SK-N-SH (cell line): ENCODE measurements around the gene POLD3. TPM values are rescaled to one million over a fixed set of nuclear protein-coding genes. Genes with fewer than 3 reads are reported as not detected.
A peak's percentile ranks its signal among the peaks of the same experiment; 100 is the strongest.

Experiments
- CTCF ChIA-PET: fragments of 300-600, 350-600 bp; formaldehyde crosslinking; extraction: SDS; loops from one replicate; lab custom pipeline; 2021; lab: Yijun Ruan, JAX
- POLR2A ChIA-PET: fragments of 350-600 bp; sonication (Branson Sonifier 250); formaldehyde crosslinking; extraction: SDS; loops from one replicate; lab custom pipeline; 2020; ENCODE audit warnings: antibody characterized with exemption, inconsistent platforms; lab: Yijun Ruan, JAX
- DNase-seq: peaks from one replicate; pipeline ENCODE4 v3.0.0; 2012
- H2AFZ ChIP-seq: fragments of 200-600 bp; sonication (generic); 2 replicates; pipeline ENCODE4 v1.8.1; 2016; ENCODE audit warnings: antibody characterized with exemption, mild to moderate bottlenecking, low read depth
- H3F3A ChIP-seq: fragments of 200-600 bp; sonication (generic); replicated peaks from 2 replicates; pipeline ENCODE3; 2016; ENCODE audit warnings: antibody characterized with exemption, mild to moderate bottlenecking; ENCODE audit not compliant: insufficient read depth
- H3K27ac ChIP-seq, 2 experiments: fragments of 200-500 bp in 1 of 2; fragments of 200-600 bp in 1 of 2; sonication (Bioruptor generic) in 1 of 2; sonication (generic), shearing (Covaris generic) in 1 of 2; 2 replicates each; pipeline versions ENCODE4 v1.5.1 to v1.6.1; 2014 to 2016; ENCODE audit warnings: low read depth in 2 of 2, inconsistent platforms in 1 of 2, low read length in 1 of 2, mild to moderate bottlenecking in 1 of 2, mixed read lengths in 1 of 2
- H3K27me3 ChIP-seq: fragments of 200-600 bp; sonication (generic), shearing (Covaris generic); 2 replicates; pipeline ENCODE4 v1.6.1; 2016; ENCODE audit warnings: mixed run types; ENCODE audit not compliant: insufficient read depth
- H3K36me3 ChIP-seq, 2 experiments: fragments of 200-500 bp in 1 of 2; fragments of 200-600 bp in 1 of 2; sonication (Bioruptor generic) in 1 of 2; sonication (generic) in 1 of 2; replicated peaks in 1 of 2; 2 replicates each; pipeline versions ENCODE3 to v1.5.1; 2014 to 2016; ENCODE audit warnings: low read length in 1 of 2, mild to moderate bottlenecking in 1 of 2; ENCODE audit not compliant: insufficient read depth in 2 of 2, control insufficient read depth in 1 of 2
- H3K4me1 ChIP-seq, 2 experiments: fragments of 200-500 bp in 1 of 2; fragments of 200-600 bp in 1 of 2; sonication (Bioruptor generic) in 1 of 2; sonication (generic), shearing (Covaris generic) in 1 of 2; 2 replicates each; pipeline versions ENCODE4 v1.5.1 to v1.6.1; 2014 to 2016; ENCODE audit warnings: low read depth in 1 of 2, low read length in 1 of 2, mixed run types in 1 of 2; ENCODE audit not compliant: insufficient read depth in 2 of 2, control insufficient read depth in 1 of 2
- H3K4me2 ChIP-seq: fragments of 200-600 bp; sonication (generic), shearing (Covaris generic); 2 replicates; pipeline ENCODE4 v1.6.1; 2017; ENCODE audit warnings: mixed run types
- H3K4me3 ChIP-seq, 2 experiments: fragments of 200-500 bp in 1 of 2; fragments of 200-600 bp in 1 of 2; sonication (Bioruptor generic) in 1 of 2; sonication (generic), shearing (Covaris generic) in 1 of 2; 2 replicates each; pipeline versions ENCODE4 v1.5.1 to v1.8.1; 2014 to 2016; ENCODE audit warnings: low read depth in 2 of 2, inconsistent platforms in 1 of 2, low read length in 1 of 2, mild to moderate bottlenecking in 1 of 2, mixed read lengths in 1 of 2, moderate library complexity in 1 of 2
- H3K79me2 ChIP-seq: fragments of 200-600 bp; sonication (generic); 2 replicates; pipeline ENCODE4 v1.8.1; 2017; ENCODE audit warnings: mild to moderate bottlenecking; ENCODE audit not compliant: insufficient read depth
- H3K9ac ChIP-seq: fragments of 200-600 bp; sonication (generic); 2 replicates; pipeline ENCODE4 v1.6.1; 2017; ENCODE audit warnings: mixed run types
- H3K9me2 ChIP-seq: fragments of 200-600 bp; sonication (generic); 2 replicates; pipeline ENCODE4 v1.6.1; 2017; ENCODE audit warnings: mixed run types
- H3K9me3 ChIP-seq: fragments of 200-600 bp; sonication (generic); 2 replicates; pipeline ENCODE4 v1.6.1; 2017; ENCODE audit warnings: mixed run types, mild to moderate bottlenecking, moderate library complexity
- H4K20me1 ChIP-seq: fragments of 200-600 bp; sonication (generic); 2 replicates; pipeline ENCODE4 v1.6.1; 2017; ENCODE audit warnings: mild to moderate bottlenecking, mixed run types; ENCODE audit not compliant: insufficient read depth
- CTCF ChIP-seq: fragments of 200-600 bp; sonication (generic); IDR thresholded peaks from 2 replicates; pipeline ENCODE4 v1.6.1; 2017; ENCODE audit warnings: antibody characterized with exemption, mild to moderate bottlenecking, moderate library complexity
- ELF1 ChIP-seq: IDR thresholded peaks from 2 replicates; pipeline ENCODE4 v1.4.0; 2012
- EP300 ChIP-seq, 2 experiments: IDR thresholded peaks; 2 replicates each; pipeline versions ENCODE4 v1.4.0 to v1.6.1; 2012; ENCODE audit warnings: borderline replicate concordance in 1 of 2, low read depth in 1 of 2, low read length in 1 of 2
- JUND ChIP-seq: IDR thresholded peaks from 2 replicates; pipeline ENCODE4 v1.4.0; 2012
- NFIC ChIP-seq: IDR thresholded peaks from 2 replicates; pipeline ENCODE4 v1.4.0; 2012; ENCODE audit warnings: borderline replicate concordance
- RAD21 ChIP-seq: IDR thresholded peaks from 2 replicates; pipeline ENCODE4 v1.6.1; 2012; ENCODE audit warnings: mild to moderate bottlenecking, low read length
- TAF1 ChIP-seq: IDR thresholded peaks from 2 replicates; pipeline ENCODE4 v1.6.1; 2012; ENCODE audit warnings: low read depth, mild to moderate bottlenecking, low read length, moderate library complexity, borderline replicate concordance
- WGBS: methylation state at CpG from one replicate; pipeline ENCODE4 v1.1.6; 2017; ENCODE audit warnings: low lambda C conversion rate; 5-methylcytosine and 5-hydroxymethylcytosine counted together
- polyA plus RNA-seq, 3 experiments: library from polyadenylated mRNA; depleted of rRNA; stranded (reverse); fragments of >200 nt; gene quantifications; 2 replicates each; pipeline ENCODE4 v1.2.3, GENCODE V29; 2012

The POLD3 gene
- polyA plus RNA-seq, 1 of the 3 experiments (the other 2 are of a cell fraction): 7.9 TPM

GRCh38 chr11:74592063-74592440 is 330 bp upstream of the POLD3 start:
- Histone ChIP-seq H2AFZ (peak overlapping the region; percentile 94), H3K27ac (peak overlapping the region; percentile 8 to 79; a peak in 1 of 4 replicates), H4K20me1 (no peaks in the 10 kb centered on the region), H3K4me1 (no peaks in the 10 kb centered on the region; a peak in 2 of 4 replicates), H3F3A (no peaks in the 10 kb centered on the region), H3K36me3 (peaks cover 0 to 19% of the 10 kb centered on the region in 2 experiments), H3K9me2 (no peaks in the 10 kb centered on the region), H3K27me3 (no peaks in the 10 kb centered on the region), H3K4me3 (peak overlapping the region; percentile 81 to 100), H3K4me2 (peak overlapping the region; percentile 93), H3K79me2 (peaks cover 36% of the 10 kb centered on the region), H3K9me3 (no peaks in the 10 kb centered on the region), H3K9ac (peak overlapping the region; percentile 97; the same call in 1 of the 2 replicates)
- CTCF ChIA-PET: interaction anchor here (0.9 to 2.6 kb wide), 6 partner anchors 10 to 139 kb away, joined by 3 to 13 read pairs (median 4); no protein-coding TSS in a partner anchor
- 28% methylated on average over 7 of the region's 7 CpGs for WGBS
- POLR2A ChIA-PET: interaction anchor here (1.1 to 1.6 kb wide), 3 partner anchors 14 to 98 kb away, joined by 3 to 6 read pairs (median 3); partner anchors contain the start of gene LIPT2
- no peak for DNase-seq
- TF ChIP-seq EP300 (IDR thresholded peaks at IDR 0.05; ENCODE audit: borderline replicate concordance in 1 of 2, low read depth in 1 of 2, low read length in 1 of 2) (no peak), JUND (no peak), ELF1 (no peak), NFIC (no peak), RAD21 (no peak)

DNA sequence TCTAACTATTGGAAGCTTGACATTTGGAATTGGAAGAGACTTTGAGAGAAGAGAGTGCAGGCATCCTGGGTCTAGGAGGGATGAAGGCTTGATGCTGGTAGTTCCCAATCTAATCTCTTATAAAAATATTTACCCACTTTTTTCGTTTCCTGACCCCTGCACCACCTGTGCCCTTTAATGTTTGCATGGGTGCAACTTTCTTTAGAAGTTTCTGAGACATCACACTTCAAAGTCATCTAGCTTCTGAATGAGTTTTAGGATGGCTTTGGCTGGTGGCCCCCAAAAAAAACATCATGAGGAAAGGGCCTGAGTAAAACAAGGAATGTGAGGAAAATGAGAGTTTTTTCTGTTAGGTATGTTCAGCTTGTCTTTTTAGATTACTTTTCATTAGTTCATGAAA is 1.1 kb downstream of the POLD3 start:
- Histone ChIP-seq H3K4me2 (peak overlapping the region; percentile 93), H3K4me1 (no peaks in the 10 kb centered on the region; a peak in 2 of 4 replicates), H3K79me2 (peaks cover 36% of the 10 kb centered on the region), H3K9me2 (no peaks in the 10 kb centered on the region), H4K20me1 (no peaks in the 10 kb centered on the region), H3K27me3 (no peaks in the 10 kb centered on the region), H3K27ac (peak overlapping the region in 1 of 2 experiments; percentile 79; a peak in 1 of 4 replicates), H3K36me3 (peaks cover 0 to 23% of the 10 kb centered on the region in 2 experiments), H3F3A (no peaks in the 10 kb centered on the region), H2AFZ (peak overlapping the region; percentile 94; the same call in 1 of the 2 replicates), H3K4me3 (peak overlapping the region; percentile 81 to 100), H3K9me3 (no peaks in the 10 kb centered on the region), H3K9ac (peak overlapping the region; percentile 97)
- ChIA-PET POLR2A (no interaction called here), CTCF (interaction anchor here (1.1 to 2.6 kb wide), 2 partner anchors 132 to 140 kb away, joined by 3 to 13 read pairs; no protein-coding TSS in a partner anchor)
- no peak for TF ChIP-seq TAF1
- no peak for TF ChIP-seq RAD21
- no peak for TF ChIP-seq ELF1
- no peak for TF ChIP-seq CTCF
- DNase-seq: no peak
- WGBS: 5% methylated on average over 1 of the region's 1 CpG
